Stimulated activated CD4-positive, alpha-beta T cell treated with anti-CD3 and anti-CD28 coated beads, Interleukin-4, amount 100 ng/mL, for 24 hours (primary cell): Measurements from ENCODE around the gene CRACR2A.

Source experiments
- DNase-seq: peaks from one replicate; pipeline ENCODE4 v3.0.0-alpha.2; 2020

CRACR2A gene

DNA sequence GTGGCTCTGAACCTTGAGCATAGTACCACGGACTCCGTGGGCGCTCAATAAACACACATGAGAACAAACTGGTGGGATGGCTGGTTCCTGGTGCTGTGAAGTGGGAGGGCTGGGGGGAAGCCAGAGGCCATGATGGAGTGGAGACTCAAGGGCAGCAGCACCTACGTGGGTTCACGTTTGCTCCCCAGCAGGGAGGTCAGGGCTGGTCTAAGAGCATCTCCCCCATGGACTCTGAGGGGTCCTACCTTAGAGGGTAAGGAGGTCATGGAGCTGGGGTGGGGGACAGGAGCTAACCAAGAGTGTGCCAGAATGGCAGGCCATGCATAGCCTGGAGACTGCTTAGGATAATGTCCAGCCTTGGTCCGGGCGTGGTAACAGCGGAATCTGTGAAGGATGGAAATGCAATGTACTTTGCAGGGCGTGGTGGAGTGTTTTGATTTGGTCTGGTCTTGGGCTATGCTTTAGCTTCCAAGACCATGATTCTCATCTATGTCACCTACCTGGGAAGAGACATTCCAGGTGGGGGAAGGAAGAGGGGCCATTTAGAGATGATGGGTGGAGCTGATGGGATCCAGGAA lies 158.9 kb downstream of the CRACR2A start:
- no peak for DNase-seq

DNA sequence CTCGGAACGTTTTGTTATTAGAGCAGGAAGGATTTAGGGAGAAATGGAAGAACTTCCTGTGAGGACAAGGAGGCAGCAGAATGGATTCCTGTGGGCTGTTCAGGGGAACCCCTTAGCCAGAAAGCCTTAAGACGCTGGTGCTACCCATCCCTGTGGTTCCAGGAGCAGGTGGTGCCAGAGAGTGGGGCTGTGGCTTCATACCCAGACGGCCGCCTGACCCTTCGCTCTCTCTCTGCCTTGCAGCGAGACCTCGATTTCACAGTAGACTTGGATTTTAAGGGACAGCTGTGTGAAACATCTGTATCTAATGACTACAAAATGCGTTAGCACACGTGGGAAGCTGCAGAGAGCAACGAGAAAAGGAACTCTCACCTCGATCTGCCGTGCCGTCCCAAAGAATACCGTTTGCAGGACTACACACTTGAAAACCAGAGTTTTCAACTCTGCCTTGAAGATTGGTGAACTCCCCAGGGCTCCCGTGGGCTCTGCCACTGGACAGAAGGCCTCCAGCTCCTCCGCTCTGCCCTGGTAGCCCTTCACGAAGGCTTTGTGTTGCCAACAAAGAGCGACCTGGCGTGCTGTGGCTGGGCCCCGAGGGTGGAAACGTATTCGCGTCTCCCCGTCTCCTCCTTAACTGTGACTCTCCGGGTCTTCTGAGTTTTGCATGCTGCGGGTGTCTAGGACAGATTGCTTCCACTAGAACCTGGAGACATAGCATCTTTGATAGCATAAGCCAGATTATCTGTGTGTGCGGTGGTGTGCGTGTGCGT lies 159.9 kb downstream of the CRACR2A start:
- DNase-seq = no peak

DNA sequence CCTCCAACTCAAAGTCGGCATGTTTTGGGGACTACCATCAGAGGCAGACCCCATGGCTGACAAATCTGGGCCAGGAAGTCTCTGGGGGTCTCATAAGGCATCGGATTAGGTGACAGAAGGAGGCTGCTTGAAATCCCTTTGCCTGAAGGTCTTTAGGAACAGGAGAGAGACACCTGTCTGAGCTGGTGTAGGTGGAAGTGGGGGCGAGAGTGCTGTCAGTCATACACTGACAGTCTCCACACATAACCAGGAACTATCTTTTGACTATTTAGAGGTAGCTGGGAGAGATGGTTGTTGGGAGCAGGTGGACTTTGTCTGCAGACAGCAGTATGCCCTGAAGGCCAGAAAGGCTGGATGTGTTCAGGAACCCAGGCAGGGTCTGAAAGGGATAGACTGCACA lies 163.2 kb downstream of the CRACR2A start:
- DNase-seq = no peak

DNA sequence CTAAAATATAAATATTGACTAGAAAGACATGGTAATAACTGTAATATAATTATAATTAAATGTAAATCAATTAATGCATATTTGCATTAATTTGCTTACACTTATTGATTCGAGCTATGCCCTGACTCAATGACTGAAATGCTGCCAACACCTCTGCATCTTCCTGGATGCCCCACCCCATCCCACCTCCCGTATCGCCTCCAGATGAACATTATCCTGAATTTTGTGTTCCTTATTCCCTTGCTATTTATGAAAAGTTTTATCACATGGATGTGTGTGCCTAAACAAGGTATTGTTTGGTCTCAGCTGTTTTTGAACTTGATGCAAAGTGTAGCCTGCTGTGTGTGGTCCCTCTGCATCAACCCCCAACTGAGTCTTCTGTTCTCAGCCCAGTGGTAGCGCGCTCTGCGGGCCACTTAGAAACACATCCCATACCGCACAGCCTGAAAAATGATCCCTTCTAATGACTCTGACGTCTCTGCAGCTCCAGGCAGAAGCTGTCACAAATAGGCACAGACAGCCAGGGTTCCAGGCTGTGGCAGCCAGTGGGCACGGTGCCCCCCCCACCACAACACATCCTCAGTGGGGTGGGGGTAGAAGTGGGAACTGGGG lies 165.4 kb downstream of the CRACR2A start:
- DNase-seq = no peak

DNA sequence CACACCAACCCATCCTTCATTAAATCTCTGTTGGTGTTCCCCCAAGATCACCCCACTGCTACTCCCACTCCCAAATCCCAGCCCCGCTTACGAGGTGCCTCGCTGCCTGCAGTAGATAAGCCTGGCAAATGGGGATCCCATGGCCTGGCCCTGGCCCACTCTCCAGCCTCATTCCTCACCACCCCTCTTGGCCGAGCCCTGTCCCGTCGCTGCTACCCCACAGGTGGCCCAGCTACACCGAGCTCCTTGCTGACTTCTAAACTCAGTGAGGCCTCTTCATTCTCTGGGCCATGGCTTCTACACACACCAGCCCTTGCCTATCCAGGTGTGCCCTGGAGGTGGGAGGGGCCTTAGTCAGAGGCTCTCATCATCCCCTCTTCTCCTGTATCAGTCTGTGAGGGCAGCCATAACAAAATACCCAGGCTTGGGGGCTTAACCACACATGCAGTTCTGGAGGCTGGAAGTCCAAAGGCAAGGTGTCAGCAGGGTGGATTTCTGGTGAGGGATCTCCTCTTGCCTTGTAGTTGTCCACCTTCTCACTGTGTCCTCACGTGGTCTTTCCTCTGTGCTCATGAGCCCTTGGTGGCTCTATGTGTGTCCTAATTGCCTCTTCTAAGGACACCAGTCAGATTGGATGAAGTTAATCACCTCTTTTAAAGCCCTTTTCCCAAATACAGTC lies 169.1 kb downstream of the CRACR2A start:
- no peak for DNase-seq

DNA sequence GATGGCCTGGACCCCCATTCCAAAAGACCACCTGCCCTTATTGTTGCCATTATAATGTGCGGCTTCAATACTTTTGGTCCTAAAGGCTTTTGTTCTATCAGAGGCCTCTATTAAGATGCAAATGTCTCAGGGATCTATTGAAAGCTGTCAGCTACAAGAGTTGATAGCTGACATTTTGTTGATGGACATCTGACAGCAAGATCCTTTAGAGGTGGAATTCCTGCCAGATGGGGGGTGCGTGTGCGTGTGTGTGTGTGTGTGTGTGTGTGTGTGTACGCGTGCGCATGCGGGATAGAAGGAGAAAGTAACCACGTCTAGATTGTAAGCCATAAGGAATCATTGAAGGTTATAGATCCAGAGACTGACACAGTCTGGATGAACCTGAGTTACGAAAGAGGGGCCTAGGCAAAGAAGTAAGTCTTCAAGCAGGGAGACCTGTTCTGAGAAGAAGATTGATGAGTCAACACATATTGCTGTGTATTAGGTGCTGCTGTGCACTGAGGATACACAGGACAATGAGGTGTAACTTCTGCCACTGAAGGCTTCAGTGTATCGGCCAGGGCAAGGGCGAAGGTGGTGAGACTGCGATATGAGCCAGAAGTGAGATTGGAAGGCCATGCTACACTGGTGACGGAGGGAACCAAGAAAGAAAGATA lies 172.7 kb downstream of the CRACR2A start:
- no peak for DNase-seq

DNA sequence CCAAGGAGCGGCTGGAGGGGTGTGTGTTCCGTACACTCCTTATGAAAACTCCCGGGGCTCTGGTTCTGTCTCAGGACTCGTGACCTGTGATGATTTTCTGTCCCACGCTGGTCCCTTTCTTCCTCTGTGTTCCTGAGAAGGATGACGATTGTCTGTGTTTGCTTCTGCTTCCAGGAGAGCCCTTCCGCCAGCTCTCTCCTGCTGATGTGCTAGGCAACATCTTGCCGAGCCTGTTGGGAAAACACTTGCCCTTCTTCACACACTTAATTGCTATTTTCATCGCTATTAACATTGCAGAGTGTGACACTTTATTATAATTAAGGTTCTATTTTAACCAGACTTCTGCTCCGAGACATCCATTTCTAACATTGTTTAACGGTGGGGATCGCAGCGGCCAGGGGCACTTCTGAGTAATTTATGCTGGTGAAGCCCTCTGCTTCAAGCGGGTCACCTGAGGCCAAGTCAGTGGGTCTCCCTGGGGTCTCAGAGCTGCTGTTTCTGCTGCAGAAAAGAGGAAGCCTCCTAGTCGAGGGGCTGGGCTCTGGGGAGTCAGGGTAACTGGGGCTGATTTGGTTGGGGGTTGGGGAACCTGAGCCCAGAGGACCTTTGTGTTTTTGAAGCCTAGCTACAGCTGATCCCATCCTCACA lies 173.3 kb downstream of the CRACR2A start:
- no peak for DNase-seq

DNA sequence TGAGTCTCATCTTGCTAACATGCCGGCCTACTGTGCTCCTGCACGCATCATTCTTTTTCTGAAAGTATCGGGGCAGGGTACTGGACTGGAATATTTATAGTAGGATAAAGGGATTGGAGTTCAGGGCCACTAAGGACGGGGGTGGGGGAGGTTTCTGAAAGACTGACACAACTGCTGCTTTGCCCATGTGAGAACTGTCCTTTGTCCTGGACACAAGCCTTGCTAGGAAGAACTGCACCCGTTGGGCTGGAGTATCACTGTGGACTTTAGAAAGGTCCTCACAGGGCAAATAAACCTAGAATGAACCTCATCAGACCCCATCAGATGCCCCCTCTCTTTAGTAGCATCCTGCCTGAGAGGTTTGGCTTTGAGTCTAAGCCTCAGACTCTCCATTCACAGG lies 174.4 kb downstream of the CRACR2A start:
- DNase-seq = no peak

DNA sequence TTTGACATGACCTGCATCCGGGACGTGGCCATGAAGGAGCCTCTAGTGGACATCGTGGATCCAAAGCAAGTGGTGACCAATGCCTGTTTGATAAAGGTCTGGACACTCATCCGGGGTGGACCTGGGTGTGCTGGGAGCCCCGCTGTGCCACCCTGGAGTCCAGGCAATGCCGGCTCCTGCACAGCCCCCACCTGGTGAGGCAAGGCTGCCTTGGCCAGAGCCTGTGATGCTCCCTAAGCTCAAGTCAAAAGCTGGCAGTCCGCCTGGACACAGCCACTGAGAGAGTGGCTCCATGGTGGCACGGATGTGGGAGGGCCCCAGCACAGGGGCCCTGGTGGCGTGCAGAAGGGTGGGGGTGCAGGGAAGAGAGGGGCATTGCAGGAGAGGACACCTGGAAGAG lies 176.0 kb downstream of the CRACR2A start:
- DNase-seq = no peak

DNA sequence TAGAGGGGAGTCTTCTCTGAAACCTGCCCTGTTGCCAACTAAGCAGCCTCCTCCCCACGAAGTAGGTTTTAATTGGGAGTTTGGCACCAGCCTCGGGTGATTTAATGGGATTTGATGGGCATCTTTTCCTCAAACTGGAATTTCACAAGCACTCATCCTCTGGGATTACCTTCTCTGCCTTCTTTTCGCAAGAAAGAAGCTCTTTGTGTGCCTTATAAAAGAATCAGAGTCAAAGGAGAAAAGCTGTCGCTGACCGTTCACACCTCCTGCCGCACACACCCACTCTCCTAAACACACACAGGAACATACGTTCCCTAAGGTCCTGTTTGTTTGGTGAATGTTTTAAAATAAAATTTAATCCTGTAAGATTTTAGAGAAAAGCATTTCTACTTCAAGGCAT lies 177.9 kb downstream of the CRACR2A start:
- no peak for DNase-seq

DNA sequence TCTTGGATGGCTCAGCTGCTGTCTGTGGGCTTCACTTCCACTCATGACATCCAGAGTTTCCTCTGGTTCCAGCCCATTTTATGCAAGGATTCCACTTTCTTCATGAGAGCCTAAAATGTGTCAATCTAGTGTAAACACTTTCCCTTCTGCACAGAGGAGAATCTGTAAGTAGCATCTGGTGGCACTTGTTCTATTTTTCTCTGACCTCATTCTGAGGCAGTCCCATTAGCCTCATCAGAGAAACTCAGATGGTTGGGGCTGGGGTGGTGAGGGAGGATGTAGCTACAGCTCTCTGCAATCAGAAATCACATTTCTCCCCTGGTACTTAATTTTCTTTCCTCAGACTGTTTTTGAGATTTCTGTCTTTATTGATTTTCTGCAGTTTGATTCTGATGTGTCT lies 180.3 kb downstream of the CRACR2A start:
- no peak for DNase-seq

DNA sequence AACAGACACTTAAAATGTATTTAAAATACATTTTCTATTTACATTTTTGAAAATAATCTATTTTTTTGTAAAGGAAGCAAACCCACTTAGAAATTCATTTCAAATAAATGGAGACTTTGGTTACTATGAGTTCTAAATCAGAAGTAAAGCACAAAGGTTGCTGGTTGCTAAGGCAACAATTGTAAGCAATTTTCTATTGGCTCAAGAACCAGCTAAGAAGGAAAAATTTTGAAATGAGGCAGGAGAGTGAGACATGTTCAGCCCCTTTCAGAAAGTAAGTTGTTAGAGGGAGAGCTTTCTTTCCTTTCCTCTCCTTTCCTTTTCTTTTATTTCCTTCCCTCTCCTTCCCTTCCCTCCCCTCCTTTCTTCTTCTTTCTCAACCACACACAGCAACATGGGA lies 181.2 kb downstream of the CRACR2A start:
- DNase-seq = no peak

DNA sequence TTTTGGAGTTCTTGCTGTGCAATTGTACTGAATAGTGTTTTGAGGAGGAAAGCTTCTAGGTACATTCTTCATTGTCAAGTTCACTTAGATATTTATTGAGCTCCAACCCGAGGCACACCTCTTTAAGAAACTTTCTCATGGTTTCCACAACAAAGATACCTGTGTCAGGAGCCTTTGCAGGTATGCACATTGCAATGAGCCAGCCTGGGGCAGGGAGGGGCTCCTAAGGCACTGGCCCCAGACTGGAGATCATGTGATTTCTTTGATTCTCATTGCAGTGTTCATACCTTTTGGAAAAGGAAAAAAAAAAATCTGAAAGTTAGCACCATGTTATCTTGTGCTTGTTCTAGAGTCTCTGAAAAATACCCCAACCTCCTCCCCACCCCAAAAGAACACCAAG lies 181.6 kb downstream of the CRACR2A start:
- no peak for DNase-seq

DNA sequence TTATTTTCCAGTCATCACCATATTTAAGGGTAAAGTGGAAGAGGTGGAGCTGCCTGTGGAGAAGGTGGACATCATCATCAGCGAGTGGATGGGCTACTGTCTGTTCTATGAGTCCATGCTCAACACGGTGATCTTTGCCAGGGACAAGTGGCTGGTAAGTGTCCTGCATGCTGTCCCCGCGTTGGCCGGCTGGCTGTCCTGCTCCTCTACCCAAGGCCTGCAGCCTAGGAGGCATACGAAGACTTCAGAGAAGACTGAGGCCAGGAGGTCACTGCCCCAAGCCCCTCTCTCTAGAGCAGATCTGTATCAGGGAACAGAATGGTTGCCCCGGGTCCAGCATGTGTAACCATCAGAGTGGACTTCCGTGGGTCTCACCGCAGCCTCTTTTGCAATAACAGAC lies 184.2 kb downstream of the CRACR2A start:
- DNase-seq = no peak

DNA sequence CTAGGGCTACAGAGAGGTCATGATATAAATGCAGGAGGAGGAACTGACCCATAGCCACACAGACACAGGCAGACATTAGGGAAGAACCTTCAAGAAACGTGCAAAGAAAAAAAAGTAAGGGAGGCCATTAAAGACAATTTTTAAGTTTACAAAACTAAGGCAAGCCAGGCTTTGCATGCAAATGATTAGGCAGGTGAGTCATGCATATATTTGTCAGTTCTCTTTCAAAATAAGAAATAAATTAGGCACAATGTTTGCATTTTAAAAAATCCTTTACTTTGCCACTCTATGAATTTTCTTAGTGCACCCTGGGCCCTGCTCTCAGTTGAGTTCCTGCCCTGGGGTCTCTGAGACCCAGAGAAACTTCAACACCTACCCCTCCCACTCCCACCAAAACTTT lies 186.9 kb downstream of the CRACR2A start:
- DNase-seq = no peak
